Stimulated activated CD8-positive, alpha-beta memory T cell treated with anti-CD3 and anti-CD28 coated beads, Interleukin-15, amount 100 ng/mL, for 4 hours (primary cell): Measurements from ENCODE around the gene EVI2A.
"Not testable (repeated sequence)": the region's sequence is repeated elsewhere in the genome, so short reads cannot be mapped to it uniquely, and the experiment has no call there.

ENCODE experiments used
- DNase-seq, 2 donors: peaks; one replicate each; pipeline ENCODE4 v3.0.0-alpha.2; 2020; ENCODE audit warnings: low read depth in 2 of 2

Gene EVI2A

DNA sequence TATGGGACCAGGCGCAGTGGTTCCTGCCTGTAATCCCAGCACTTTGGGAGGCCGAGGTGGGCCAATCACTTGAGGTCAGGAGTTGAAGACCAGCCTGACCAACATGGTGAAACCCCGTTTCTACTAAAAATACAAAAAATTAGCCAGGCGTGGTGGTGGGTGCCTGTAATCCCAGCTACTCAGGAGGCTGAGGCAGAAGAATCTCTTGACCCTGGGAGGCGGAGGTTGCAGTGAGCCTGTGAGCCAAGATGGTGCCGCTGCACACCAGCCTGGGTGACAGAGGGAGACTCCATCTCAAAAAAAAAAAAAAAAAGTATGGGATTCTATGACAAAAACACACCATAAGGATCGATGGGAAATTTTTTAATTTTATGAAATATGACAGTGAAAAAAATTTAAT, 9.2 kb downstream of the EVI2A start:
- DNase-seq, result not testable (repeated sequence)

DNA sequence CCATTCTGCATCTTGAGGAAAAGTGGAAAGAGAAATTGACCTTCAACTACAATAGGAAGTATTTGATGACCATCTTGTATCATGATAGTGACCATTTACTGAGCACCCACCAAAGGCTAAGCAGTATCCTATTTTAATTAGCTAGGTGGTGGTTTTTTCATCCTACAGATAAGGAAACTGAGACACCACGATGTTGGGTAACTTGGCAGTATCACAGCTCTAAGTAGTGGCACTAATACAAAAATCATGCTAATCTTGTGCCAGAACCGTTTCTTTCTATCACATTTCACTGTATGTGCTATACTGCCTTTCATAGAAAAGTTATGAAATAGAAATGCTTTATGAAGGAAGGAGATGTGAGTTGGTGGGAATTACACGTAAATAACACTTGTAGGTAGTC, 9.9 kb downstream of the EVI2A start:
- DNase-seq, result no peak

DNA sequence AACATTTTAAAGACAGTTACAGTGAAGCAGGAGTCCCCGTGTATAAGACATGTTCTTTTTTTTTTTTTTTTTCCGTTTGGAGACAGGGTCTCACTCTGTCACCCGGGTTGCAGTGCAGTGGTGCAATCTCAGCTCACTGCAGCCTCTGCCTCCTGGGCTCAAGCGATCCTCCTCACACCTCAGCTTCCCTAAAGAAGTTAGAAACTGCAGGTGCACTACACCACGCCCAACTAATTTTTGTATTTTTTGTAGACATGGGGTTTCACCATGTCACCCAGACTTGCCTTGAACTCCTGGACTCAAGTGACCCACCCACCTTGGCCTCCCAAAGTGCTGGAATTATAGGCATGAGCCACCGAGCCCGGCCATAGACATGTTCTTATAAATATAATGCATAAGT, 10.5 kb downstream of the EVI2A start:
- no peak for DNase-seq

DNA sequence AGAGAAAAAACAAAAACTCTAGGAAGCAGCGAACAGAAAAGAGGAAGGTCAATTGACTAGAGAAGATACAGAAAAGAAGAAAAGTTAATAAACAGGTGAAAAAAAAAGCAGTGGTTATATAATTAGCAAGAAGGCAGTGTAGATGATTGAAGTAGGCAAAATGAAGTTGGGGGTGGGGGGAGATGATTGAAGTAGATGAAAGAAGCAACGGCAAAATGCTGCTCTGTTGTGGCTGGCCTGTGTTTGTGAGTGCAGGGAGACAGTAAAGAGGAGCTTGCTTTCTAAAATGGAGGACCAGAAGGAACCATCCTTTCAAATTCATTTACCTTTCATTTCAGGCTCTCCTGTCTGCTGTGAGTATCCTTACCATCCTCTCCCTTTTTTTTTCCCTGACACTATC, 11.2 kb downstream of the EVI2A start:
- DNase-seq, result peak in 1 of 2 donors; percentile 29

DNA sequence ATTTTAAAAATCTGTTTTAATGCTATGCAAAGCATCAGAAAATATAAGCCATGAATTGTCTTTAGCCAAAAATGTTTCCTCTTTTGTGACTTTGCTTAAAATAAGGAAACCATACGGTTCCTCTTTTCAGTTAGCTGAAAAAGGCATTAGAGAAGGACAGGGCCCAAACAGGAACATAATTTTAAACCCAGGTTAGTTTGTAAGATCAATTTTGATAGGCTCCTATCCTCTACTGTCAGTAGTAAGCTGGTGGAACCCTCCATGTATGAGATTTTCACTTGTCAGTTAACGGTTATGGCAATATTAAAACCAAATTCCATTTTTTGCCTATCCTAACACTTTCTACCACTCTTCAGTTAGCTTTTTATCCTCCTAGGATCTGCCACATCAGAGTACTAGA, 11.9 kb downstream of the EVI2A start:
- no peak for DNase-seq

DNA sequence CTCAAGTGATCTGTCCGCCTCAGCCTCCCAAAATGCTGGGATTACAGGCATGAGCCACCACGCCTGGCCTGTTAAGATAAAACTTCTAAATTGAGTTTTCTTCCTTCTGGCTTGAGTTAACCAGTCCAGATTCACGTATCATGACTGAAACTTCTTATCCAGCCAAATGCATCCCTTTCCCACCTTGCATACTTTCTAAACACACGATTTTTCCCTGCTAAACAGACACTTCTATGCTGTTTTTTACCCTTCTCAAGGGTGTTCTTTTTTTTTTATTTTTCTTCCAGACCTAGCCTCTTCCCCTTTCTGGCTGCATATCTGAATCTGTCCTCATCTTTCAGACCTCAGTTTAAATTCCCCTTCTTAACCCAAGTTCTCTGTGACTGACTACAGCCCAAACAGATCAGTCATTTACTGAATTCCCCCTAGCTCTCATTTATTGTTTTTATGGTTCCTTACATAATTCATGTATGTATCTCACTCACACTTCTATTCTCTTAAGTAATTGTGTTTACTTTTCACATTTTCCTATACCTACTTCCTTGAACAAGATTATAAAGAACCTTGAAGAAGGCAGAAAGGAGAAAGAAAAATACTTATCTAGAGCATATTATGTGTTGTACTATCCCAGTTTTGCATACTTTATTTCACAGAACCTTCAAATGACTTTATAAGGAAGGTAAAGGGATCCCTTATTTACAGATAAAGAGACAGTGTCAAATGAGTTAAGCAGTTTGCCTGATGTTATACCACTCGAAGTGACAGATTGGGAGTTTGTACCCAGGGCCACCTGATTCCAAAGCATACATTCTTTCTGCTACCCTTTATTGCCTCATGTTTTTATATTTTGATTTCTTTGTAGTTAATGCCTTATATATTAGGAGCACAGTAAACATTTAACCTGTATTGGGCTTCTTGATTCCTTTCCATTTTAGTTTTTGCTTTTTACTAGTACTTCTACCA, 12.8 kb downstream of the EVI2A start:
- no peak for DNase-seq

DNA sequence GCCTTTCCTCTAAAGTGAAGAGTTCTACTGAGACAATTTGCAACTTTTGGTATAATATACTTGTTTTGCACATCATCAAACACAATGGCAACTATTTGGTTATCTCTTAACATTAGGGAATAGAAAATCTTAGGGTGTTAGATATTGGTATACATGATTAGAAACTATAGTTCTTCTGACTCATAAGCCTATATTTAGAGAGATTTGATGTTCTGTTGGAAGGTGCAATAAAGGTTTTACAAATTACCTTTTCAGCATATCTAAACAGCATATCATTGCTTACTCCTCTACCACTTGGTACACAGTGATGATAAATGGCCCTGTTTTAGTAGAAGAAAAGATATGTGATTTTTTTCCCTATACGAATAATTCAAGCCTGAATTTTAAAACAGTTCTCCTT, 13.8 kb downstream of the EVI2A start:
- no peak for DNase-seq

DNA sequence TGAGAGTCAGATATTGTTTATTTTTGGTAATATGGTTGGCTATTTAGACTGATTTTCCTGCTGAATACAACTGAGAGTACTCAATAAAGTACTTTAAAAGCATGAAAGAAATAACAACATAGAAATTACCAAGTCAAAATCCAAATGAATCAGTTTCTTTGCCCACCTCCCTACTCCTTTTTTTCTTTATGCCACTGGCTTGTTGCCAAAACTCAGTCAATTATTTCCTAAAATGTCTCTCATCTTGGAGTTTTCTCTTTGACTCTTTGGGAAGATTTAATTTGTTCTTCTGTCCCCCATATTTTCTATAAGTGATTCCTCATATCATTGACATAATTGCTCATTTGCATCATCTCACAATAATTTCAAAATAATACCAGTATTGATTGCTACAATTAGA, 21.8 kb downstream of the EVI2A start:
- no peak for DNase-seq

DNA sequence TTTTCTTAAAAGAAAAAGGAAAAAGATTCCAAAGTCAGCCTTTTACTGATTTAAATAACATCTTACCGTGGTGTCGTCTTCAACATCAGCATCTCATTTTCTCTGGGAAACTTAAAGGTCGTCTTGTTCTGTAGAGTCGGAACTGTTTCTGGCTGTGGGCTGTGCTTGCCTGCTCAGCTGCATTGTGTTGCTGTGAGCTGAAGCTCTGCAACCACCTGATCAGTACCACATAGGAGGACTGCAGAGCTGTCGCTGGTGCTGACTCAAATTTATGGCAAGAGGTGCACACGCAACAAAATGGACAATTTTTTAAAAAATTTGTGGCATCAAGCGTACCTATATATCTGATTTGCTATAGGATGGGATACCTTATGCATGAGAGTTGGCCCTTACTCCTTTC, 24.3 kb downstream of the EVI2A start, which contains the start of gene OMG:
Gene OMG, minus strand, starts transcription at position 150 of the 400 bp plus-strand sequence. CDS start 908 bp downstream, outside the sequence.
- no peak for DNase-seq

DNA sequence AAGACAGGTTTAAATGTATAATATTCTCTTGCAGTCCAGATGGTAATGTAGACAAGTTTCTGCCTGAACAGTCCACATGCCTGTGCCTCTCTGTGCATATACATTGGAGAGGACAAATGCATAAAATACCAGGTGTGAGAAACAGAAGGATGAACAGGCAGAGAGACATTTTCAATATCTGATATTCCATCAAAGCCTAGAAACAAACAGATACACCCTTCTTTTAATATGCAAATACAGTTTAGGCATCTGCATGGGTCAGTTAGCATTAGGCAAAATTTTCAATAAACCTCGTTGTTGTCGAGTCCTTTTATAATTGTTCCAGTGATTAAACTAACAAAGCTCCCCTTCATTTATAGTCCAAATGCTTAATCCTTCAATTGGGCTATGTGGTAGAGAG, 25.3 kb downstream of the EVI2A start:
- no peak for DNase-seq

DNA sequence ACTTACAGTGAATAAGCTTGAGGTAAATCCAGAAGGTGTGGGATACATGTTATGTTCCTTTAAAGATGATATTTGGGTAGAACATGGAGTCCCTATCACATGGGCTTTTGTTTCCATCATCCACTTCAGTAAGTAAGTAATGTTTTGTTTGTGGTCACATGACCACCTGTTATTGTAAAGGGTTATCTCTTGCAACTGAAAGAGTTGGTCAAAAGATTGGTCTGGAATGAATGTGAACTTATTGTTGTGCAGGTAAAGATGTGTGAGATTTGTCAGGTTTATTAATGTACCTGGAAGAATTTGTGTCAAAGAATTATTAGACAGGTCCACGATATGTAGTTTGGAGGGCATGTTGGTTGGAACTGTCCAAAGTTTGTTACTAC, 25.9 kb downstream of the EVI2A start:
- no peak for DNase-seq

DNA sequence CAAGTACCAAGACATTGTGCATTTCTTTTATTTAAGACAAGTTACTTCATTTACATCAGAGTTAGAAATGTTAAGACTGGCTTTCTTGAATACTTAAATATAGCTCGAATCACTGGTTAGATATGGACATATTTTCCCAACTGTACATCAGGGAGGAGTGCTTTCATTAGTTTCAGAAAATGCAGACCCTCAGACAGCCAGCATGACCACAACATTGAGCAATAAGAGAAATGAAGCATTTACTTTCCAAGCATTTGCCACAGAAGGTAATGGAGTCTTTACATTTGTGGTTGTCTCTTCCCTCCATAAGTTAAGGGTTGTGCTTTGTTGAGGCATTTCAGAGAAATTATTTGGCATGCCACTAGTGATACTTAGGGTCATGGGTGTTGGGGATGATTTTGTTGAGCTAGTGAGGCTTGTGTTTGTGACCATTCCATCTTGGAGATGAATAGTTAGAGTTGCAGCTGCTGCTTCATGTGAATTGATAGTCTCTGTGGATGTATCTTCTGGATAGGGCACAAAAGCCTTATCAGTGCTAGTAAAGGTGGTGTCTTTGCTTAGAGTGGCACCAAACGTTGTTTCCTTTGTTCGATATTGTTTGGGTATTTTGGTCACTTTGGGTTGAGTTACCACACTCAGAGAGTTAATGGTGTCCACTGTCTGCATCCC, 26.5 kb downstream of the EVI2A start:
- no peak for DNase-seq

DNA sequence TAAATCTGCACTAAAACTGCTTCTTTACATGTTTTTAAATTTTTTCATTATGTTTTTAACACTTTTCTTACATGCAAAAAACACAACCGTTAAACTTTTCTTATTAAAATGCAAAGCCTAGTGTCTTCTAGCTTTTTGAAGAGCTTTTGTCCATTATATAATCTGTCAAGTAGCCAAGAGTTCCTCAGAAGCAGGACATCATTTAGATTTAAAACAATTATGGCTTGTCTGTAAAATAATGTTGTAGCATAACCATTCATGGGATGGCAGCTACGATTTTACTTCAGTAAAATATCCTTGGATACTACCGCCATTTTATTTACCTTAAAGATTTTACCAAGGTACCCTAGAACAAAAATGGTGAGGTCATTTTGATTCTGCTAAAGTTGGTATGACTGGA, 27.2 kb downstream of the EVI2A start:
- DNase-seq, result no peak

DNA sequence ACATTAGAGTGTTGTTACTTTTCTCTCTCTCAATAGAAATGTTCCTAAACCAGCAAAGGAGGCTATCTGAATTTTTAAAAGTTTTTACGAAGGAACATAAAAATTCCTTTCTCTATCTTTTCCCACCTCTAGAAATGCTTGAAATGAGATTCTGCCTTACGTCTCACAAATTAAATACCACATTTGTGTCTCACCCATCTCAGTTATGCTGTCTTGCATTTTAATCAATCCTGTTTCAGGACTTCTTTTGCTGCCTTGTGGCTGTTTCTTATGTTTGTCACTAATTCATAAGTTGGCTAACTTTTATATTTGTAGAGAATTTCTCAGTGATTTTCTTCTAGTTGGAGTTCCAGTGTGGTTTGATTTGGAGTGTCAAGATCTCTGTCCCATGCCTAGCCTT, 27.8 kb downstream of the EVI2A start:
- no peak for DNase-seq

DNA sequence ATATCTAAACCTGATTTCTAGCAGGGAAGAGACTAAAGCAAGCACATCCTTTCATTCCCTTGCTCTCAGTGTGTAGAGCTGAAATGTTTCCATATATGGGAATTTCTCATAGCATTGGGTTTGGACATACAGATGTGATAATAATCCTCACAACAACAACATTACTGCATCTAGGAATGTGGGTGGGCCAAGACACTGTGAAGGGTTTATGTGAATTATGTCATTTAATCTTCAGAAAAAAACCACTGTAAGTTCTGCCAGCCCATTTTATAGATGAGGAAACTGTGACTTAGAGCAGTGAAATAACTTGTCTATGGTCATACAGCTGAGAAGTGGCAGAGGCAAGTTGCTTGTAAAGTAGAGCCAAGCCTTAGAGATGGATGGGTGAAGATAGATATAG, 29.6 kb downstream of the EVI2A start:
- no peak for DNase-seq

DNA sequence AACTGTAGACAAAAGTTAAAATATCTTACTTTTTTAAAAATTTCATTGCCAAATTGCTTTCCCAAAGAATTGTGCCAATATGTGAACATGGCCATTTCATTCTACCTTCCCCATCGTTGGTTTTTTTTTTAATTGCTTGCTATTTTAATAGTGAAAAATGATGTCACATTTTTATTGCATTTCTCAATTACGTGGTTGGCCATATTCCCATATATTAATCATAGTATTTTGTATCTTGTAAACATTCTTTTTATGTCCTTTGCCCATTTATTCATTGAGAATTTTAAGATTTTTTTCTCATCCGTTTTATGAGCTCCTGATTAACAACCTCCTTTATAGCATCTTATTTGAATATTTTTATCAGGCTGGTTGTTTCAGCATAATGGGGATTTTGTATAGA, 31.6 kb downstream of the EVI2A start:
- DNase-seq, result no peak

DNA sequence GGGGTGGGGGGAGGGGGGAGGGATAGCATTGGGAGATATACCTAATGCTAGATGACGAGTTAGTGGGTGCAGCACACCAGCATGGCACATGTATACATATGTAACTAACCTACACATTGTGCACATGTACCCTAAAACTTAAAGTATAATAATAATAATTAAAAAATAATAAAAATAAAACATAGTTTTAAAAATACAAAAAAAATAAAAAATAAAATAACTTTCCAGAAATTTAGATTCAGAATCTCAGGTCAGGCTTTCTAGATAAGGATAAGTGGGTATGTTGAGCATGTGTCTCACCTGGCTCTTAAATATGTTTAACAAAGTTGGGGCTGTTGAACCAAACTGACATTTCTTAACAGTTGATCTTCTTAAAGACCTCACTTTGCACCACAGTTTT, 33.5 kb downstream of the EVI2A start:
- DNase-seq, result not testable (repeated sequence)

DNA sequence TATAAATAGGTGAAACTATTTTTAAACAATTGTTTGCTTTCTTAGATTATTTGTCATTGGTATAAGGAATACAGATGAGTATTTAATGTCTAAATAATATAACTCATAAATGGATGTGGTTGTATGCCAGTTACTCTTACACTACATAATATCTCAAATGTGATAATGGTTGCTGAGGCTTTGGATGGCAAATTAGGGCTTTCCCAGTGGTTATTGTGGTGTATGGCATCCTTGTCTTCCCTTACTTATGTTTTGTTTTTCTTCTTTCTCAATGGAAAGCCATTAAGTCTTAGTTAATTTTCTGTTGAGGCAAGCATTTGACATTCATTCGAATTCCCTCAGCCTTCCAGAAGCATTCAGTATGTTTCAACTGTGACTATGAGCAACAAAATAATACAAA, 34.8 kb downstream of the EVI2A start:
- DNase-seq, result no peak

DNA sequence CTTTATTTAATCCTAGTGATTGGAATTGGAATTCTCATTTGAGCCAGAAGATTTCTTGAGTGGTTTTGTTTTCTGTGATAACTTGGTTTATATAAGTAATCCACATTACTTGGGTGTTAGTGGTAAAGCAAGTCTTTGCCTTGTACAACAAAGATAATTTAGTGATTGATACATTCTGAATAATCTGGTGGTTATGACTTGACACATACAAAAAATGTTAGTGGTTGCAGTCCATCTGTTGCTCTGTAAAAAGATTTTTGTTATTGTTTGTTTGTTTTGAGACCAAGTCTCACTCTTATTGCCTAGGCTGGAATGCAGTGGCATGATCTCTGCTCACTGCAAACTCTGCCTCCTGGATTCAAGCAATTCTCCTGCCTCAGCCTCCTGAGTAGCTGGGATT, 37.6 kb downstream of the EVI2A start:
- DNase-seq, result no peak

DNA sequence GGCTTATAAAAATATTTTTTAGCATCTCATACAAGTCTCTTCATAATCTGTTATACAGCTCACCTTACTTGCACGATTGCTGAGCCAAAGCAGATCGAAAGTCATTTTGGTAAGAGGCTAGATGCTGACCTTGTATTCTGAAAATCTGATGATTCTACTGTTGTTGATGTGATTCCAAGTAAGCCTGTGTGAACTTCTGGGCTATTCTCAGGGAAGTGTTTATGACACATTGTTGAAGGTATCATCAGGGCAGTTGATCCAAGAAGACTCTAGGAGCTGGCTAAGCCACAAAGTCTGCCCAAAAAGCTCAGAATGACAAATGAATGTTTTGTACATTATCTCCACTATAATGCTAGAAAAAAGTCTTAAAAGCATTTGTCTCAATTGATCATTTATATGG, 40.4 kb downstream of the EVI2A start:
- DNase-seq, result no peak

DNA sequence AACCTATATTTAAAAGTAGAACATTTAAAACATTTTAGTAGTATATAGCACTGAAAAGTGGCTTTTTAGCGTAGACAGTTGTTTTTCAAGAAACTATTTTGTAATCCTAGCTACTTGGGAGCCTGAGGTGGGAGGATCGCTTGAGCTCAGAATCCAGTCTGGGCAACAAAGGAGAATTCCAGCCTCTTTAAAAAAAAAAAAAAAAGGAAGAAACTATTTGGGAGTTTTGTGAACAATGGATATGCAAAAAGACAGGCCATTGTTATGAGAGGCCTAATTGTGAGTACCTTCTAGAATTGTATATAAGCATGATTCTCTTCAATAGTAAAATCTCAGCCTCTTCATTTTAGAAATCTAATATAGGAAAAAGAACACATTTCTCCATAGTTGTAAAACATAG, 42.0 kb downstream of the EVI2A start:
- DNase-seq, result no peak

DNA sequence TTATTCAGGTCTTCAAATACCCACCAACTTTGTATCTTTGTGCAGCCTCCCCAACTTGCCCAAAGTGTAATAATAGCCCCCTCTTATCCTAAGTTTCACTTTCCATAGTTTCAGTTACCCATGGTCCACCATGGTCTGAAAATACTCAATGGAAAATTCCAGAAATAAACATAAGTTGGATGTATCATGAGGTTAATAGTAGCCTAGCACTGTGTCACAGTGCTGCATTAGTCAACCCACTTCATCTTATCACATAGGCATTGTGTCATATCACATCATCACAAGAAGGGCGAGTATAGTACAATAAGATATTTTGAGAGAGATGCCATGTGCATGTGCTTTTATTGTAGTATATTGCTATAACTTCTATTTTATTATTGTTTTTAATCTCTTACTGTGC, 46.3 kb downstream of the EVI2A start:
- no peak for DNase-seq

DNA sequence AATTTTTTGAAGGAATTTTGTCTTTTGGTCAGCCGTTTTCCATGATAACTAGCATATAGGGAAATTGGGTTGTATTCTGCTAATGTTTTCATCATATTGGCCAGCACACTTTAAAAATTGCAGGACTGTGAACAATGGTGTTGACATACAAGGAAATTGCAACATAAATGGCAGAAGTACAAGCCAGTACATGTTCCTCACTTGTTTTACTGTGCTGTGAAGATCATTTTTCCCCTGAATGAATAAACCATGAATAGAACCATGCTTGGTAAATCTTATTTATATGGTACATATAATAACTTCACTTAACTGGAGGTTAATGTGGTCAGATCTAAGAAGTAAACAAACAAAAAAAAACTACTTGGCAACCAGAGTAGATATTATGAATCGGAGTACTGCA, 47.2 kb downstream of the EVI2A start:
- no peak for DNase-seq
